H1 (cell line): Measurements from ENCODE around the gene LPP. TPM values are rescaled to one million over a fixed set of nuclear protein-coding genes. Genes with fewer than 3 reads are reported as not detected.

Source experiments
- BRCA1 ChIP-seq: IDR thresholded peaks from 2 replicates; pipeline ENCODE4 v1.6.1; 2012; ENCODE audit warnings: low read depth, low read length, improper control_type of control experiment
- HDAC2 ChIP-seq, 2 experiments: fragments of 300-600 bp in 1 of 2; sonication (generic) in 1 of 2; IDR thresholded peaks; 2 replicates each; pipeline ENCODE4 v1.6.1; 2011 to 2012; ENCODE audit warnings: low read depth in 2 of 2, low read length in 2 of 2, mild to moderate bottlenecking in 2 of 2, moderate library complexity in 2 of 2, borderline replicate concordance in 1 of 2, inconsistent platforms in 1 of 2
- PHF8 ChIP-seq: fragments of 200-600 bp; sonication (generic); conservative IDR thresholded peaks from 2 replicates; pipeline ENCODE4 v1.7.1; 2012; ENCODE audit warnings: low read depth, mild to moderate bottlenecking, inconsistent platforms, low read length, moderate library complexity
- SRF ChIP-seq: IDR thresholded peaks from 2 replicates; pipeline ENCODE4 v1.6.1; 2011; ENCODE audit warnings: mild to moderate bottlenecking, low read depth, low read length, moderate library complexity
- polyA plus RNA-seq, 7 experiments: library from polyadenylated mRNA; depleted of rRNA in 3 of 7; stranded (reverse) in 5 of 7; unstranded in 2 of 7; fragments of >200 nt in 5 of 7; fragments of 200-250 nt in 2 of 7; gene quantifications; 1 replicate in 5 of 7; 2 replicates in 1 of 7; 4 replicates in 1 of 7; pipeline versions ENCODE4 v1.2.1 to v1.2.3, GENCODE V29; 2011 to 2013; ENCODE audit warnings: missing spikeins in 2 of 7, mixed read lengths in 2 of 7
- total RNA-seq: library from RNA; stranded (reverse); fragmentation: NEBNext Ultra II Directional; extraction: Animal tissue kit (Norgen Biotek cat#: 25700); gene quantifications from 2 replicates; pipeline ENCODE4 v1.2.1, GENCODE V29; 2021

Gene LPP
- total and polyA plus RNA-seq, 2 of the 8 experiments (the other 6 are each of a cell fraction or from before 2014, with no cell fraction given): 10.0 to 53.3 TPM

DNA sequence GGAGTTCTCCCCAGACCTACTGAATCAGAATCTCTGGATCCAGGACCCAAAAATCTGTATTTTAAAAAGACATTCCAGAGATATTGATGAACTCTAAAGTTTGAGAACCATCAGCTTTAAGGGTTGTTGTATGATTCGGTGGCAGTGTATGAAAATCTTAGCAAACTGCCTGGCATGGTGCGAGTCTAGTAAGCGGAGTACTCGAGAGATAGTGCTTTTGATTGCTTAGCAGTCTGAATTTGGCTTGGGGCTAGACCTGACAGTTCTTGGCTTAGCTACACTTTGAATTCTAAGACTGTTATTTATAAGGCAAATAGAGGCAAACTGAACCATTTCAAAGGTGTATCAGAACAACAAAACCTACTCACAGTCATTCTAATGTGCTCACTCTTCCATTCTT, 329.0 kb downstream of the LPP start (continued):
- TF ChIP-seq PHF8 (no peak), SRF (no peak), HDAC2 (IDR thresholded peaks at IDR 0.05; ENCODE audit: borderline replicate concordance in 1 of 2, low read depth in 2 of 2, low read length in 2 of 2) (no peak), BRCA1 (no peak)
